ENCODE results near the gene TBC1D4. TPM values are rescaled to one million over a fixed set of nuclear protein-coding genes. Genes with fewer than 3 reads are reported as not detected.

The TBC1D4 gene
- total RNA-seq, 1 experiment from 2014 or later, result 15.1 TPM

- Histone ChIP-seq H3K9me2 (replicated peaks; ENCODE audit: low read length) (no peaks in the 10 kb centered on the region), H3F3A (ENCODE audit: low read length, unreplicated experiment) (no peaks in the 10 kb centered on the region), H4K20me1 (ENCODE audit: low read length) (no peaks in the 10 kb centered on the region), H3K4me2 (ENCODE audit: low read length) (no peak overlapping the region), H3K27me3 (ENCODE audit: low read length) (no peaks in the 10 kb centered on the region), H3K27ac (ENCODE audit: low read length) (no peak overlapping the region), H3K9me3 (ENCODE audit: low read length) (no peaks in the 10 kb centered on the region), H3K36me3 (ENCODE audit: low read depth, low read length) (no peaks in the 10 kb centered on the region), H3K4me3 (ENCODE audit: low read length) (no peak overlapping the region), H3K4me1 (ENCODE audit: insufficient read depth, low read length) (peaks cover 21% of the 10 kb centered on the region; the same call in 1 of the 2 replicates), H3K9ac (ENCODE audit: low read length) (no peak overlapping the region), H2AFZ (ENCODE audit: low read length) (no peak overlapping the region), H3K79me2 (ENCODE audit: low read length) (no peaks in the 10 kb centered on the region)
- peak; percentile 53 for ATAC-seq
- DNase-seq, result peak; percentile 40
- ChIA-PET CTCF (interaction anchor here (0.9 to 1.0 kb wide), 2 partner anchors 23 to 166 kb away, joined by 3 to 7 read pairs; partner anchors contain the start of gene TBC1D4), POLR2A (ENCODE audit: unreplicated experiment) (no interaction called here)
- BruUV-seq (replicated peaks), result no TSS peak
- TF ChIP-seq EZH2phosphoT487 (IDR thresholded peaks at IDR 0.05; ENCODE audit: borderline replicate concordance, low read length), result no peak
- TF ChIP-seq CTCF (conservative IDR thresholded peaks at IDR 0.05; ENCODE audit: low read depth, low read length), result no peak
- no peak for TF ChIP-seq EZH2 (IDR thresholded peaks at IDR 0.05; ENCODE audit: low read length, unreplicated experiment)
- intact Hi-C loops (cut with micrococcal nuclease), result no loop called here
Measured at GRCh38 chr13:75316427-75316826, 165.5 kb downstream of the TBC1D4 start.

- Histone ChIP-seq H3K9me2 (replicated peaks; ENCODE audit: low read length) (no peaks in the 10 kb centered on the region), H3K9ac (ENCODE audit: low read length) (no peak overlapping the region), H3K79me2 (ENCODE audit: low read length) (no peaks in the 10 kb centered on the region), H3K27me3 (ENCODE audit: low read length) (no peaks in the 10 kb centered on the region), H3K4me2 (ENCODE audit: low read length) (no peak overlapping the region), H3F3A (ENCODE audit: low read length, unreplicated experiment) (no peaks in the 10 kb centered on the region), H3K36me3 (ENCODE audit: low read depth, low read length) (no peaks in the 10 kb centered on the region), H3K4me1 (ENCODE audit: insufficient read depth, low read length) (peaks cover 13% of the 10 kb centered on the region; the same call in 1 of the 2 replicates), H4K20me1 (ENCODE audit: low read length) (no peaks in the 10 kb centered on the region), H3K4me3 (ENCODE audit: low read length) (no peak overlapping the region), H3K9me3 (ENCODE audit: low read length) (no peaks in the 10 kb centered on the region), H3K27ac (ENCODE audit: low read length) (no peak overlapping the region), H2AFZ (ENCODE audit: low read length) (no peak overlapping the region)
- no peak for TF ChIP-seq EZH2phosphoT487 (IDR thresholded peaks at IDR 0.05; ENCODE audit: borderline replicate concordance, low read length)
- TF ChIP-seq EZH2 (IDR thresholded peaks at IDR 0.05; ENCODE audit: low read length, unreplicated experiment), result no peak
- no peak for TF ChIP-seq CTCF (conservative IDR thresholded peaks at IDR 0.05; ENCODE audit: low read depth, low read length)
- DNase-seq (no peak), ATAC-seq (peak; percentile 64)
- CTCF ChIA-PET, result no interaction called here
- BruUV-seq (replicated peaks), result no TSS peak
- intact Hi-C loops (cut with micrococcal nuclease), result no loop called here
- POLR2A ChIA-PET (ENCODE audit: unreplicated experiment), result interaction anchor here (0.6 kb wide), 2 partner anchors 10 to 378 kb away, joined by 4 to 7 read pairs; no protein-coding TSS in a partner anchor
Measured at GRCh38 chr13:75312884-75313520, 169.0 kb downstream of the TBC1D4 start.

GRCh38 chr13:75309981-75310580, 171.9 kb downstream of the TBC1D4 start:
- intact Hi-C loops (cut with micrococcal nuclease), result no loop called here
- H4K20me1 ChIP-seq (ENCODE audit: low read length), result no peaks in the 10 kb centered on the region
- no peak overlapping the region for H3K4me2 ChIP-seq (ENCODE audit: low read length)
- H3K27me3 ChIP-seq (ENCODE audit: low read length), result no peaks in the 10 kb centered on the region
- H3K9me3 ChIP-seq (ENCODE audit: low read length), result no peaks in the 10 kb centered on the region
- H3K4me1 ChIP-seq (ENCODE audit: insufficient read depth, low read length), result no peaks in the 10 kb centered on the region
- ChIA-PET CTCF (no interaction called here), POLR2A (ENCODE audit: unreplicated experiment) (no interaction called here)
- no peaks in the 10 kb centered on the region for H3F3A ChIP-seq (ENCODE audit: low read length, unreplicated experiment)
- no peak overlapping the region for H3K4me3 ChIP-seq (ENCODE audit: low read length)
- no peak for TF ChIP-seq EZH2 (IDR thresholded peaks at IDR 0.05; ENCODE audit: low read length, unreplicated experiment)
- no peak overlapping the region for H3K9ac ChIP-seq (ENCODE audit: low read length)
- no TSS peak for BruUV-seq (replicated peaks)
- no peak for ATAC-seq
- no peak overlapping the region for H2AFZ ChIP-seq (ENCODE audit: low read length)
- H3K9me2 ChIP-seq (replicated peaks; ENCODE audit: low read length), result no peaks in the 10 kb centered on the region
- no peak overlapping the region for H3K27ac ChIP-seq (ENCODE audit: low read length)
- H3K79me2 ChIP-seq (ENCODE audit: low read length), result no peaks in the 10 kb centered on the region
- H3K36me3 ChIP-seq (ENCODE audit: low read depth, low read length), result no peaks in the 10 kb centered on the region
- no peak for DNase-seq
